ENCODE measurements around the gene LRRC73.
A peak's percentile ranks its signal among the peaks of the same experiment; 100 is the strongest.
"Not testable (repeated sequence)": the region's sequence is repeated elsewhere in the genome, so short reads cannot be mapped to it uniquely, and the experiment has no call there.

LRRC73 gene

GRCh38 chr6:43510827-43511163, 649 bp upstream of the LRRC73 start:
- no peak for DNase-seq (ENCODE audit: low spot score)

GRCh38 chr6:43509142-43509983, 783 bp downstream of the LRRC73 start:
- no peak for DNase-seq (ENCODE audit: low spot score)

- DNase-seq (ENCODE audit: low spot score), result no peak
Observed at GRCh38 chr6:43508481-43509141, 1.5 kb downstream of the LRRC73 start.

GRCh38 chr6:43506667-43507471, 3.3 kb downstream of the LRRC73 start:
- peak; percentile 82 for DNase-seq (ENCODE audit: low spot score)

GRCh38 chr6:43506171-43506570, 4.0 kb downstream of the LRRC73 start:
- DNase-seq (ENCODE audit: low spot score), result no peak

- DNase-seq (ENCODE audit: low spot score), result no peak
Observed at GRCh38 chr6:43505718-43506117, 4.4 kb downstream of the LRRC73 start.

GRCh38 chr6:43504756-43505593, 5.2 kb downstream of the LRRC73 start:
- no peak for DNase-seq (ENCODE audit: low spot score)

- no peak for DNase-seq (ENCODE audit: low spot score)
Observed at GRCh38 chr6:43503443-43503842, 6.7 kb downstream of the LRRC73 start.

GRCh38 chr6:43502666-43503065, 7.5 kb downstream of the LRRC73 start:
- no peak for DNase-seq (ENCODE audit: low spot score)

- no peak for DNase-seq (ENCODE audit: low spot score)
Observed at GRCh38 chr6:43500921-43501320, 9.2 kb downstream of the LRRC73 start.

- no peak for DNase-seq (ENCODE audit: low spot score)
Observed at GRCh38 chr6:43499028-43499815, 10.9 kb downstream of the LRRC73 start.

- not testable (repeated sequence) for DNase-seq (ENCODE audit: low spot score)
Observed at GRCh38 chr6:43498291-43498690, 11.9 kb downstream of the LRRC73 start.

GRCh38 chr6:43497689-43498088, 12.5 kb downstream of the LRRC73 start:
- DNase-seq (ENCODE audit: low spot score), result no peak

GRCh38 chr6:43497129-43497396, 13.1 kb downstream of the LRRC73 start:
- no peak for DNase-seq (ENCODE audit: low spot score)

- no peak for DNase-seq (ENCODE audit: low spot score)
Observed at GRCh38 chr6:43496370-43497128, 13.6 kb downstream of the LRRC73 start.

GRCh38 chr6:43495409-43495941, 14.7 kb downstream of the LRRC73 start:
- no peak for DNase-seq (ENCODE audit: low spot score)

- no peak for DNase-seq (ENCODE audit: low spot score)
Observed at GRCh38 chr6:43494766-43495165, 15.4 kb downstream of the LRRC73 start.

GRCh38 chr6:43494321-43494720, 15.8 kb downstream of the LRRC73 start:
- no peak for DNase-seq (ENCODE audit: low spot score)

- DNase-seq (ENCODE audit: low spot score), result no peak
Observed at GRCh38 chr6:43493833-43494232, 16.3 kb downstream of the LRRC73 start.

- DNase-seq (ENCODE audit: low spot score), result no peak
Observed at GRCh38 chr6:43493230-43493629, 16.9 kb downstream of the LRRC73 start.

Measured in putamen (tissue), 1 donor.